ENCODE measurements around the gene KIF4A.
A peak's percentile ranks its signal among the peaks of the same experiment; 100 is the strongest.

KIF4A gene

GRCh38 chrX:70410921-70411320, 121.0 kb downstream of the KIF4A start:
- no peak for DNase-seq

GRCh38 chrX:70411475-70411874, 121.6 kb downstream of the KIF4A start:
- DNase-seq, result no peak

- DNase-seq, result no peak
These were observed 131.7 kb downstream of the KIF4A start for GRCh38 chrX:70421618-70422017.

- no peak for DNase-seq
These were observed 133.0 kb downstream of the KIF4A start, which contains the start of gene GDPD2 for GRCh38 chrX:70422851-70423341. GDPD2 (plus strand) TSS chrX:70423314; CDS start chrX:70424985, 1,671 bp downstream.

GRCh38 chrX:70423936-70424675, 134.2 kb downstream of the KIF4A start:
- no peak for DNase-seq

- DNase-seq, result no peak
These were observed 134.9 kb downstream of the KIF4A start for GRCh38 chrX:70424801-70425200.

- DNase-seq, result no peak
These were observed 136.7 kb downstream of the KIF4A start for GRCh38 chrX:70426286-70427278.

- DNase-seq, result no peak
These were observed 137.5 kb downstream of the KIF4A start for GRCh38 chrX:70427365-70427764.

GRCh38 chrX:70429759-70430158, 139.9 kb downstream of the KIF4A start:
- DNase-seq, result no peak

- no peak for DNase-seq
These were observed 143.3 kb downstream of the KIF4A start for GRCh38 chrX:70432936-70433847.

- DNase-seq, result peak; percentile 81
These were observed 144.0 kb downstream of the KIF4A start for GRCh38 chrX:70433848-70434351.

- DNase-seq, result peak; percentile 81
These were observed 144.5 kb downstream of the KIF4A start for GRCh38 chrX:70434352-70434866.

GRCh38 chrX:70434914-70435586, 145.1 kb downstream of the KIF4A start:
- peak; percentile 36 for DNase-seq

GRCh38 chrX:70436343-70436742, 146.4 kb downstream of the KIF4A start:
- DNase-seq, result peak; percentile 20

- DNase-seq, result no peak
These were observed 147.1 kb downstream of the KIF4A start for GRCh38 chrX:70437011-70437410.

- no peak for DNase-seq
These were observed 148.2 kb downstream of the KIF4A start for GRCh38 chrX:70437921-70438665.

- no peak for DNase-seq
These were observed 149.1 kb downstream of the KIF4A start for GRCh38 chrX:70439016-70439415.

- no peak for DNase-seq
These were observed 152.3 kb downstream of the KIF4A start for GRCh38 chrX:70442224-70442623.

GRCh38 chrX:70444326-70444945, 154.5 kb downstream of the KIF4A start, which contains the start of gene DLG3:
DLG3 (plus strand) TSS chrX:70444835; CDS start chrX:70445202, 367 bp downstream.
- DNase-seq, result peak; percentile 38
